Natural killer cell (primary cell): ENCODE results near the gene RBBP8NL. TPM values are rescaled to one million over a fixed set of nuclear protein-coding genes. Genes with fewer than 3 reads are reported as not detected.

Experiments used
- ATAC-seq, 3 donors: fragments of 150-1000 bp in 2 of 3; fragments of 200-7000 bp in 1 of 3; cut with Tn5 transposase; 1 replicate in 1 of 3; 2 replicates in 2 of 3; pipeline ENCODE4 v1.10.0; 2021; ENCODE audit warnings: mild to moderate bottlenecking in 2 of 3, moderate library complexity in 2 of 3
- DNase-seq, 2 donors: peaks; one replicate each; pipeline versions ENCODE4 v3.0.0 to v3.0.0-alpha.2; 2013 to 2021; ENCODE audit warnings: mixed read lengths in 1 of 2
- H3K27ac ChIP-seq: one replicate; pipeline ENCODE4 v1.5.1; 2013; ENCODE audit warnings: mild to moderate bottlenecking, low read length
- H3K27me3 ChIP-seq: one replicate; pipeline ENCODE4 v1.6.1; 2013; ENCODE audit warnings: low read length; ENCODE audit not compliant: control insufficient read depth, insufficient read depth
- H3K36me3 ChIP-seq: one replicate; pipeline ENCODE4 v1.6.1; 2013; ENCODE audit warnings: low read length; ENCODE audit not compliant: control insufficient read depth, insufficient read depth
- H3K4me1 ChIP-seq: one replicate; pipeline ENCODE4 v1.6.1; 2013; ENCODE audit warnings: low read length; ENCODE audit not compliant: control insufficient read depth, insufficient read depth
- H3K4me3 ChIP-seq: one replicate; pipeline ENCODE4 v1.5.1; 2013; ENCODE audit warnings: low read length
- H3K9me3 ChIP-seq: one replicate; pipeline ENCODE4 v1.6.1; 2013; ENCODE audit warnings: low read length; ENCODE audit not compliant: control insufficient read depth, insufficient read depth
- H3K27ac Mint-ChIP-seq, 2 donors: one replicate each; pipeline ENCODE4 v1.8.0; 2022; ENCODE audit warnings: mild to moderate bottlenecking in 2 of 2, mixed read lengths in 2 of 2, moderate library complexity in 1 of 2
- H3K27me3 Mint-ChIP-seq, 2 donors: one replicate each; pipeline ENCODE4 v1.8.0; 2022; ENCODE audit warnings: low read depth in 2 of 2, mixed read lengths in 2 of 2
- H3K36me3 Mint-ChIP-seq: one replicate; pipeline ENCODE4 v1.8.0; 2022; ENCODE audit warnings: mixed read lengths
- H3K4me1 Mint-ChIP-seq, 2 donors: one replicate each; pipeline ENCODE4 v1.8.0; 2022; ENCODE audit warnings: mixed read lengths in 2 of 2
- H3K4me3 Mint-ChIP-seq: one replicate; pipeline ENCODE4 v1.8.0; 2022; ENCODE audit warnings: mild to moderate bottlenecking, moderate library complexity, mixed read lengths
- H3K9me3 Mint-ChIP-seq, 2 donors: one replicate each; pipeline ENCODE4 v1.8.0; 2022; ENCODE audit warnings: mixed read lengths in 2 of 2
- CTCF ChIP-seq: fragments of 200-600 bp; IDR thresholded peaks from one replicate; pipeline ENCODE4 v1.8.0; 2022; ENCODE audit warnings: antibody characterized with exemption
- WGBS: methylation state at CpG from one replicate; pipeline ENCODE4 v1.1.7; 2013; ENCODE audit warnings: missing lambda C conversion rate; ENCODE audit not compliant: insufficient coverage; 5-methylcytosine and 5-hydroxymethylcytosine counted together
- intact Hi-C: fragments of 100-400 bp; cut with micrococcal nuclease; formaldehyde crosslinking; loops from one replicate; pipeline ENCODE4 v1.14.2; 2022
- total RNA-seq, 4 donors: library from RNA; stranded (reverse); fragments of 120-200 nt in 1 of 4; gene quantifications; one replicate each; pipeline versions ENCODE4 v1.2.3 to v1.2.4, GENCODE V29; 2013 to 2022

Gene RBBP8NL
- total RNA-seq, 3 donors from 2014 or later (not counting 1 experiment from before 2014, with no cell fraction given), result not detected

GRCh38 chr20:62377615-62378178, 49.6 kb downstream of the RBBP8NL start:
- H3K27ac Mint-ChIP-seq, result no peak overlapping the region
- H3K9me3 Mint-ChIP-seq, result peaks cover 4 to 5% of the 10 kb centered on the region in 2 donors
- no peak for ATAC-seq
- H3K4me3 Mint-ChIP-seq, result no peak overlapping the region
- H3K36me3 Mint-ChIP-seq, result no peaks in the 10 kb centered on the region
- Histone ChIP-seq H3K36me3 (no peaks in the 10 kb centered on the region), H3K9me3 (no peaks in the 10 kb centered on the region), H3K27ac (no peak overlapping the region), H3K4me3 (no peak overlapping the region), H3K27me3 (no peaks in the 10 kb centered on the region), H3K4me1 (peaks cover 4% of the 10 kb centered on the region)
- no peak for DNase-seq
- WGBS, result 85% methylated on average over 15 of the region's 15 CpGs
- peaks cover 2 to 9% of the 10 kb centered on the region in 2 donors for H3K4me1 Mint-ChIP-seq
- intact Hi-C loops, result no loop called here
- TF ChIP-seq CTCF, result no peak
- H3K27me3 Mint-ChIP-seq, result peaks cover 0 to 10% of the 10 kb centered on the region in 2 donors

DNA sequence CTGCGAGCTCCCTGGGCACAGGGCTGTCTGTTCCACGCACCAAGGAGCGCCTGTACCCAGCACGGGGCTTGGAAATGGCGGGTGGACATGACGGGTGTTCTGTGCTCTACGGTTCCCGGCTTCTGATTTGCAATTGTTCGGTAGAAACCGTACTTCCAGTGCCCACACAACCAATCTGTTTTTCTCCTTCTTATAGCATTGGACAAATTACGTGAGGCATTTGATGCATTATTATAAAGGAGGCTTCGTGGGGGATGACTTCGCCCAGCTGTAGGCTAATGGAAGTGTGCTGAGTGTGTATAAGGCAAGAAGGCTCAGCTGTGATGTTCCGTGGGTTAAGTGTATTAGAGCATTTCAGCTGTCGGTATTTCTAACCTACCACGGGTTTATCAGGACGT, 50.3 kb downstream of the RBBP8NL start:
- Histone ChIP-seq H3K36me3 (no peaks in the 10 kb centered on the region), H3K4me1 (no peaks in the 10 kb centered on the region), H3K9me3 (no peaks in the 10 kb centered on the region), H3K27me3 (no peaks in the 10 kb centered on the region), H3K4me3 (no peak overlapping the region), H3K27ac (no peak overlapping the region)
- no peak overlapping the region for H3K4me3 Mint-ChIP-seq
- H3K27ac Mint-ChIP-seq, result no peak overlapping the region
- ATAC-seq (no peak), DNase-seq (no peak)
- peaks cover 4% of the 10 kb centered on the region in 2 donors for H3K9me3 Mint-ChIP-seq
- H3K4me1 Mint-ChIP-seq, result peaks cover 0 to 4% of the 10 kb centered on the region in 2 donors
- intact Hi-C loops, result no loop called here
- no peak for TF ChIP-seq CTCF
- H3K36me3 Mint-ChIP-seq, result no peaks in the 10 kb centered on the region
- peaks cover 0 to 10% of the 10 kb centered on the region in 2 donors for H3K27me3 Mint-ChIP-seq
- WGBS, result 96% methylated on average over 17 of the region's 17 CpGs

- Histone ChIP-seq H3K9me3 (no peaks in the 10 kb centered on the region), H3K27ac (no peak overlapping the region), H3K36me3 (no peaks in the 10 kb centered on the region), H3K4me1 (no peaks in the 10 kb centered on the region), H3K27me3 (no peaks in the 10 kb centered on the region), H3K4me3 (no peak overlapping the region)
- intact Hi-C loops, result no loop called here
- ATAC-seq (no peak), DNase-seq (no peak)
- Mint-ChIP-seq H3K27ac (no peak overlapping the region), H3K9me3 (no peaks in the 10 kb centered on the region), H3K27me3 (peaks cover 0 to 10% of the 10 kb centered on the region in 2 donors), H3K36me3 (no peaks in the 10 kb centered on the region), H3K4me3 (no peak overlapping the region), H3K4me1 (no peaks in the 10 kb centered on the region)
- WGBS, result 84% methylated on average over 26 of the region's 26 CpGs
- no peak for TF ChIP-seq CTCF
These were observed 51.0 kb downstream of the RBBP8NL start for GRCh38 chr20:62376112-62377063.
